Measurements from ENCODE around the gene CD151. TPM values are rescaled to one million over a fixed set of nuclear protein-coding genes. Genes with fewer than 3 reads are reported as not detected.

Gene CD151
- total RNA-seq, 2 experiments from 2014 or later: 0.28 to 0.84 TPM

GRCh38 chr11:855796-856195 lies 23.0 kb downstream of the CD151 start:
- Histone ChIP-seq H3K4me1 (ENCODE audit: insufficient read depth, low read length, poor library complexity, severe bottlenecking) (peaks cover 5% of the 10 kb centered on the region), H3K4me3 (ENCODE audit: low read depth, low read length, poor library complexity, severe bottlenecking) (no peak overlapping the region), H4K20me1 (ENCODE audit: insufficient read depth, low read length) (no peaks in the 10 kb centered on the region), H3K79me2 (ENCODE audit: insufficient read depth, low read depth, low read length) (no peaks in the 10 kb centered on the region), H3K4me2 (ENCODE audit: low read length) (no peak overlapping the region), H3K27ac (ENCODE audit: low read depth, low read length, poor library complexity, severe bottlenecking) (no peak overlapping the region), H3K36me3 (ENCODE audit: insufficient read depth, low read length) (no peaks in the 10 kb centered on the region), H2AFZ (ENCODE audit: low read length) (no peak overlapping the region), H3K9me2 (ENCODE audit: insufficient read depth, low read length) (no peaks in the 10 kb centered on the region), H3K9me3 (ENCODE audit: low read length) (no peaks in the 10 kb centered on the region)
- ChIA-PET CTCF (ENCODE audit: unreplicated experiment) (interaction anchor here (0.9 kb wide), 1 partner anchor 11 kb away, joined by 3 read pairs; no protein-coding TSS in a partner anchor), POLR2A (no interaction called here)
- no peak for TF ChIP-seq EZH2phosphoT487 (IDR thresholded peaks at IDR 0.05; ENCODE audit: borderline replicate concordance, low read depth, low read length)
- TF ChIP-seq CTCF (conservative IDR thresholded peaks at IDR 0.05; ENCODE audit: low read length): no peak
- intact Hi-C loops (cut with micrococcal nuclease; ENCODE audit: unreplicated experiment): no loop called here
- BruUV-seq (replicated peaks): no TSS peak
- no peak for DNase-seq (ENCODE audit: low spot score)

- Histone ChIP-seq H3K4me3 (ENCODE audit: low read depth, low read length, poor library complexity, severe bottlenecking) (no peak overlapping the region), H3K4me2 (ENCODE audit: low read length) (no peak overlapping the region), H2AFZ (ENCODE audit: low read length) (no peak overlapping the region), H3K79me2 (ENCODE audit: insufficient read depth, low read depth, low read length) (no peaks in the 10 kb centered on the region), H4K20me1 (ENCODE audit: insufficient read depth, low read length) (no peaks in the 10 kb centered on the region), H3K4me1 (ENCODE audit: insufficient read depth, low read length, poor library complexity, severe bottlenecking) (peaks cover 5% of the 10 kb centered on the region), H3K36me3 (ENCODE audit: insufficient read depth, low read length) (no peaks in the 10 kb centered on the region), H3K9me2 (ENCODE audit: insufficient read depth, low read length) (no peaks in the 10 kb centered on the region), H3K9me3 (ENCODE audit: low read length) (no peaks in the 10 kb centered on the region), H3K27ac (ENCODE audit: low read depth, low read length, poor library complexity, severe bottlenecking) (no peak overlapping the region)
- no peak for DNase-seq (ENCODE audit: low spot score)
- intact Hi-C loops (cut with micrococcal nuclease; ENCODE audit: unreplicated experiment): no loop called here
- BruUV-seq (replicated peaks): no TSS peak
- CTCF ChIA-PET (ENCODE audit: unreplicated experiment): interaction anchor here (0.9 kb wide), 1 partner anchor 11 kb away, joined by 3 read pairs; no protein-coding TSS in a partner anchor
- POLR2A ChIA-PET: no interaction called here
- TF ChIP-seq EZH2phosphoT487 (IDR thresholded peaks at IDR 0.05; ENCODE audit: borderline replicate concordance, low read depth, low read length) (no peak), CTCF (conservative IDR thresholded peaks at IDR 0.05; ENCODE audit: low read length) (no peak)
Measured at GRCh38 chr11:856397-856796, 23.6 kb downstream of the CD151 start.

GRCh38 chr11:858053-858761 lies 25.5 kb downstream of the CD151 start:
- Histone ChIP-seq H4K20me1 (ENCODE audit: insufficient read depth, low read length) (no peaks in the 10 kb centered on the region), H3K4me3 (ENCODE audit: low read depth, low read length, poor library complexity, severe bottlenecking) (no peak overlapping the region), H3K36me3 (ENCODE audit: insufficient read depth, low read length) (no peaks in the 10 kb centered on the region), H3K9me2 (ENCODE audit: insufficient read depth, low read length) (no peaks in the 10 kb centered on the region), H3K27ac (ENCODE audit: low read depth, low read length, poor library complexity, severe bottlenecking) (no peak overlapping the region), H3K4me2 (ENCODE audit: low read length) (no peak overlapping the region), H3K9me3 (ENCODE audit: low read length) (no peaks in the 10 kb centered on the region), H3K4me1 (ENCODE audit: insufficient read depth, low read length, poor library complexity, severe bottlenecking) (peaks cover 5% of the 10 kb centered on the region), H3K79me2 (ENCODE audit: insufficient read depth, low read depth, low read length) (no peaks in the 10 kb centered on the region), H2AFZ (ENCODE audit: low read length) (no peak overlapping the region)
- intact Hi-C loops (cut with micrococcal nuclease; ENCODE audit: unreplicated experiment): no loop called here
- POLR2A ChIA-PET: interaction anchor here (0.6 kb wide), 1 partner anchor 9 kb away, joined by 3 read pairs; no protein-coding TSS in a partner anchor
- TF ChIP-seq EZH2phosphoT487 (IDR thresholded peaks at IDR 0.05; ENCODE audit: borderline replicate concordance, low read depth, low read length) (no peak), CTCF (conservative IDR thresholded peaks at IDR 0.05; ENCODE audit: low read length) (no peak)
- no peak for DNase-seq (ENCODE audit: low spot score)
- no TSS peak for BruUV-seq (replicated peaks)
- CTCF ChIA-PET (ENCODE audit: unreplicated experiment): no interaction called here
